Stomach (tissue), 4 donors: ENCODE data around the gene CHERP.

Experiments used
- EP300 ChIP-seq: sonication (generic); formaldehyde crosslinking; IDR thresholded peaks from one replicate; pipeline ENCODE4 v1.6.1; 2017; ENCODE audit warnings: antibody characterized with exemption
- POLR2A ChIP-seq, 4 donors: fragments of 450-650 bp; IDR thresholded peaks; one replicate each; pipeline ENCODE4 v1.6.1; 2016; ENCODE audit warnings: antibody characterized with exemption in 4 of 4, control low read depth in 2 of 4, mild to moderate bottlenecking in 1 of 4, moderate library complexity in 1 of 4
- POLR2AphosphoS5 ChIP-seq, 3 donors: sonication (generic); formaldehyde crosslinking; IDR thresholded peaks; one replicate each; pipeline ENCODE4 v1.6.1; 2016; ENCODE audit warnings: antibody characterized with exemption in 3 of 3
- TF ChIP-seq, protein P1 (sequence below), 7 experiments: fragments of 450-650 bp in 4 of 7; fragments of 200-600 bp in 3 of 7; sonication (generic) in 3 of 7; IDR thresholded peaks; one replicate each; pipeline ENCODE4 v1.5.1; 2016 to 2019; ENCODE audit warnings: antibody characterized with exemption in 7 of 7, control low read depth in 2 of 7, mild to moderate bottlenecking in 1 of 7

DNA sequence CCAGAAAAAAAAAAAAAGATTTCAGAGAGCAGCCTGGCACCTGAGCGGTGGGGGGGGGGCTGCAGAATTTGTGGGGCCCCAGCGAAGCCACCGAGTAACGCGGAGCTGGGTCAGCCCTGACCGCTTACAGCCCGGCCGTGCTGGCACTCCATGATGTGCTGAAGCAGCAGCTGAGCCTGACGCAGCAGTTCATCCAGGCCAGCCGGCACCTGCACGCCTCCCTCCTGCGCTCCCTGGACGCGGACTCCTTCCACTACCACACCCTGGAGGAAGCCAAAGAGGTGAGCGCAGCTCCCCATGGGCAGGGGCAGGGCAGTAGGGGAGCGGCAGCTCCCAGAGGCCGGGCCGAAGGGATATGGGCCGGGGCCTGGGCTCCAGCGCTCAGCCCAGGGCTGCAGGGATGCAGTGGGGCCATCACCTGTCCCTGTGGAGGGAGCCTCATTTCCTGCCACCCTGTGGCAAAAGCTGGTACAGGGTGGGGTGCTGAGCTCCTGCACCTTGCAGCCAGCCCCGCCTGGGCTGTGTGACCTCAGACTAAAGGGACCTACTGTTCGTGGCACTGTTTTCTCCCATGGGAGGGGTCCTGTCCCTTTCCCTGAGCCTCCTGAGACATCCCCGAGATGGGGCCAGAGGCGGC is 27.7 kb downstream of the CHERP start:
- TF ChIP-seq, protein P1, sequence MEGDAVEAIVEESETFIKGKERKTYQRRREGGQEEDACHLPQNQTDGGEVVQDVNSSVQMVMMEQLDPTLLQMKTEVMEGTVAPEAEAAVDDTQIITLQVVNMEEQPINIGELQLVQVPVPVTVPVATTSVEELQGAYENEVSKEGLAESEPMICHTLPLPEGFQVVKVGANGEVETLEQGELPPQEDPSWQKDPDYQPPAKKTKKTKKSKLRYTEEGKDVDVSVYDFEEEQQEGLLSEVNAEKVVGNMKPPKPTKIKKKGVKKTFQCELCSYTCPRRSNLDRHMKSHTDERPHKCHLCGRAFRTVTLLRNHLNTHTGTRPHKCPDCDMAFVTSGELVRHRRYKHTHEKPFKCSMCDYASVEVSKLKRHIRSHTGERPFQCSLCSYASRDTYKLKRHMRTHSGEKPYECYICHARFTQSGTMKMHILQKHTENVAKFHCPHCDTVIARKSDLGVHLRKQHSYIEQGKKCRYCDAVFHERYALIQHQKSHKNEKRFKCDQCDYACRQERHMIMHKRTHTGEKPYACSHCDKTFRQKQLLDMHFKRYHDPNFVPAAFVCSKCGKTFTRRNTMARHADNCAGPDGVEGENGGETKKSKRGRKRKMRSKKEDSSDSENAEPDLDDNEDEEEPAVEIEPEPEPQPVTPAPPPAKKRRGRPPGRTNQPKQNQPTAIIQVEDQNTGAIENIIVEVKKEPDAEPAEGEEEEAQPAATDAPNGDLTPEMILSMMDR (IDR thresholded peaks at IDR 0.05) = no peak
- TF ChIP-seq POLR2AphosphoS5 (IDR thresholded peaks at IDR 0.05) = no peak
- no peak for TF ChIP-seq POLR2A (IDR thresholded peaks at IDR 0.05)
- no peak for TF ChIP-seq EP300
